SK-N-MC (cell line): Measurements from ENCODE around the gene SLCO1C1.

Experiments used
- DNase-seq: peaks from one replicate; pipeline ENCODE4 v3.0.0-alpha.2; 2011; ENCODE audit warnings: low read depth, low spot score
- H3K27ac ChIP-seq: fragments of 200-600 bp; sonication (generic); 2 replicates; pipeline ENCODE4 v1.5.1; 2016; ENCODE audit warnings: mixed run types
- H3K36me3 ChIP-seq: fragments of 200-600 bp; sonication (generic); 2 replicates; pipeline ENCODE4 v1.6.1; 2017; ENCODE audit warnings: antibody characterized with exemption, low read length, mixed read lengths; ENCODE audit not compliant: insufficient read depth
- H3K4me3 ChIP-seq: fragments of 200-600 bp; sonication (generic); 2 replicates; pipeline ENCODE4 v1.5.1; 2016
- H3K9ac ChIP-seq: fragments of 200-600 bp; sonication (generic); 2 replicates; pipeline ENCODE4 v1.8.0; 2017; ENCODE audit warnings: mixed run types, mixed read lengths; ENCODE audit not compliant: insufficient read length
- H3K9me3 ChIP-seq: fragments of 200-600 bp; sonication (generic); 2 replicates; pipeline ENCODE4 v1.6.1; 2017; ENCODE audit warnings: low read depth, mild to moderate bottlenecking, antibody characterized with exemption, low read length, moderate library complexity, mixed read lengths
- EZH2 ChIP-seq: fragments of 200-600 bp; sonication (generic); IDR thresholded peaks from one replicate; pipeline ENCODE4 v1.6.1; 2017; ENCODE audit warnings: antibody characterized with exemption
- FOXP2 ChIP-seq: optimal IDR thresholded peaks from 2 replicates; pipeline ENCODE3; 2011; ENCODE audit warnings: mild to moderate bottlenecking, moderate library complexity; ENCODE audit not compliant: insufficient read depth; ENCODE audit errors: extremely low read length, control extremely low read depth
- POLR2AphosphoS5 ChIP-seq: IDR thresholded peaks from 2 replicates; pipeline ENCODE4 v1.6.1; 2012; ENCODE audit warnings: mild to moderate bottlenecking, low read depth, low read length, borderline replicate concordance

Gene SLCO1C1, protein sequence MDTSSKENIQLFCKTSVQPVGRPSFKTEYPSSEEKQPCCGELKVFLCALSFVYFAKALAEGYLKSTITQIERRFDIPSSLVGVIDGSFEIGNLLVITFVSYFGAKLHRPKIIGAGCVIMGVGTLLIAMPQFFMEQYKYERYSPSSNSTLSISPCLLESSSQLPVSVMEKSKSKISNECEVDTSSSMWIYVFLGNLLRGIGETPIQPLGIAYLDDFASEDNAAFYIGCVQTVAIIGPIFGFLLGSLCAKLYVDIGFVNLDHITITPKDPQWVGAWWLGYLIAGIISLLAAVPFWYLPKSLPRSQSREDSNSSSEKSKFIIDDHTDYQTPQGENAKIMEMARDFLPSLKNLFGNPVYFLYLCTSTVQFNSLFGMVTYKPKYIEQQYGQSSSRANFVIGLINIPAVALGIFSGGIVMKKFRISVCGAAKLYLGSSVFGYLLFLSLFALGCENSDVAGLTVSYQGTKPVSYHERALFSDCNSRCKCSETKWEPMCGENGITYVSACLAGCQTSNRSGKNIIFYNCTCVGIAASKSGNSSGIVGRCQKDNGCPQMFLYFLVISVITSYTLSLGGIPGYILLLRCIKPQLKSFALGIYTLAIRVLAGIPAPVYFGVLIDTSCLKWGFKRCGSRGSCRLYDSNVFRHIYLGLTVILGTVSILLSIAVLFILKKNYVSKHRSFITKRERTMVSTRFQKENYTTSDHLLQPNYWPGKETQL

DNA sequence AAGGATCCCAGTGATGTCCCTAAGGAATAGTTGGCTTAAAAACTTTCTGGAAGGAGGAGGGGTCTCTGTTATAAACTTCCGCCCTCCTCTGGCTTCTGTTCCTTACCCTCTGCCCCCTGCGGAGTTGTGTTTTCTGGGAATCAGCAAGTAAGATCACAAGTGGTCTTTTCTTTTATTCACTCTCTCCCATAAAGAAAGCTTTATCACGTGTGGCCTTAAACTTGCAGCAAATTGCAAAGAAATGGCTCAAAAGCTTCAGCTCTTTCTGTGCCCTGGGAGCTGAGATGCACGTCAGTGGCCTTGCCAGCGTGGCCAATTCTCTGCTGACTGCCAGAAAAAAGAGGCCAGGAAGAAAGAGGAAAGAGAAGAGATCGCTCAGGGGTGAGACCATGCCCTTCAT, at the start of gene SLCO1C1:
Gene SLCO1C1 (plus strand): TSS at position 101 of the 400 bp plus-strand sequence. CDS start 4,245 bp downstream, outside the sequence.
- H3K36me3 ChIP-seq, result no peaks in the 10 kb centered on the region
- TF ChIP-seq EZH2 (no peak), POLR2AphosphoS5 (peak; percentile 23; the same call in 1 of the 2 replicates), FOXP2 (no peak)
- H3K9me3 ChIP-seq, result no peaks in the 10 kb centered on the region
- no peak for DNase-seq
- peak within 1 kb of the TSS; percentile 77 for H3K4me3 ChIP-seq
- peak within 1 kb of the TSS; percentile 60 for H3K9ac ChIP-seq
- H3K27ac ChIP-seq, result peak within 1 kb of the TSS; percentile 55; the same call in 1 of the 2 replicates

DNA sequence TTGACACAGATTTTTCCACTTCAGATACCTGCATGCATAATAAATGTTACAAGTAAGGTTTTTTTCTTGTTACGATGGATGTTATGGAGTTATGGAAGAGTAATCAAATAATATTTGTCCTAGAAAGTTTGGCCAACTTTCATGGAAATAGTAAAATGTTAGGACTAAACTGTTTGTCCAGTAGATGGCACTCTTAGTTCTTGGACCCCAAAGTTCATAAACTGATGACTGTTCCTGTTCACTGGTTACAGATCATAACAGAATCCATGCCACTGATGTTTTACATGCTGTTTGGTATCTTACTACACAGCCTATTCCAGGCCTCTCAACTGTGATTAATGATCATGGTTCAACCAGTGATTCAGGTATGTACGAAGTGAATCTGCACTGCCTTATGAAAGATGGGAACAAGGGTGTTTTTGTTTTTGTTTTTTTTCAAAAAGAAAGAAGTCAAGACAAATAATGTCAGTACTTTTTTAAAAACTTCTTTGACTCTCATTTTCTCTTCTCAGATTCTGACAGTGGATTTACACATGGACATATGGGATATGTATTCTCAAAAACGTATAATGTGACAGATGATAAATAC, 48.8 kb upstream of the SLCO1C1 start:
- H3K36me3 ChIP-seq, result no peaks in the 10 kb centered on the region
- TF ChIP-seq FOXP2, result no peak
- TF ChIP-seq POLR2AphosphoS5, result no peak
- no peak overlapping the region for H3K4me3 ChIP-seq
- DNase-seq, result peak; percentile 22
- H3K27ac ChIP-seq, result no peak overlapping the region
- no peaks in the 10 kb centered on the region for H3K9me3 ChIP-seq
- no peak overlapping the region for H3K9ac ChIP-seq

DNA sequence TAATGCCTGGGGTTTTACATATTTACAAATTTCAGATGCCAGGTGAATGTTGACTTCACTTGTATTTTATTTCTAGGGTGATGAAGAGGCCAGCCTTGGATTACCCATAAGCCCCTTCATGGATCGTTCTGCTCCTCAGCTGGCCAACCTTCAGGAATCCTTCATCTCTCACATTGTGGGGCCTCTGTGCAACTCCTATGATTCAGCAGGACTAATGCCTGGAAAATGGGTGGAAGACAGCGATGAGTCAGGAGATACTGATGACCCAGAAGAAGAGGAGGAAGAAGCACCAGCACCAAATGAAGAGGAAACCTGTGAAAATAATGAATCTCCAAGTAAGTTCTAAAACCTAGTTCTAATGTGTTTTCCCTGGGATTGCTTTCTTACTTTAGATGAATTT, 41.3 kb upstream of the SLCO1C1 start:
- no peak for TF ChIP-seq EZH2
- no peak for TF ChIP-seq POLR2AphosphoS5
- TF ChIP-seq FOXP2, result no peak
- H3K9me3 ChIP-seq, result no peaks in the 10 kb centered on the region
- H3K9ac ChIP-seq, result no peak overlapping the region
- no peak overlapping the region for H3K27ac ChIP-seq
- no peak overlapping the region for H3K4me3 ChIP-seq
- no peaks in the 10 kb centered on the region for H3K36me3 ChIP-seq
- no peak for DNase-seq

DNA sequence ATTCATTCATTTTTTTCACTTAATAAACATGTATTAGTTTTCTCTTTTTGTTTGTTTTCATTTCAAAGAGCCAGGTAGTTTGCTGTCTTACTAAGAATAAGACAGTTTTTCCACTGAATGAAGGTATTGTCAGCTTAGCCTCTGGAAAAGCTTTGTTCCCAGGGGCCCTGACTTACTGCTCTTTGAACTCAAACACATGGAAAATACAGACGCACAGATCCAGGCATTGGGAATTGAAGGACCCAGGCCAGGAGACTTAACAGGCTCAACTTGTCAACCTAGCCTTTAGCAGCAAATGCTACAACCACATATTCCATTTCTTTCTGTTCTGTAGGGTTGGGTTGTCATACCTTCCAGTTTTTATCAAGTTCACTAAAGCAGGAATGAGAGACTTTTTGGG, 38.5 kb upstream of the SLCO1C1 start:
- DNase-seq, result no peak
- H3K27ac ChIP-seq, result no peak overlapping the region
- H3K4me3 ChIP-seq, result no peak overlapping the region
- H3K9me3 ChIP-seq, result peaks cover 3% of the 10 kb centered on the region; the same call in 1 of the 2 replicates
- no peak overlapping the region for H3K9ac ChIP-seq
- TF ChIP-seq POLR2AphosphoS5, result no peak
- TF ChIP-seq FOXP2, result no peak
- TF ChIP-seq EZH2, result no peak
- no peaks in the 10 kb centered on the region for H3K36me3 ChIP-seq

DNA sequence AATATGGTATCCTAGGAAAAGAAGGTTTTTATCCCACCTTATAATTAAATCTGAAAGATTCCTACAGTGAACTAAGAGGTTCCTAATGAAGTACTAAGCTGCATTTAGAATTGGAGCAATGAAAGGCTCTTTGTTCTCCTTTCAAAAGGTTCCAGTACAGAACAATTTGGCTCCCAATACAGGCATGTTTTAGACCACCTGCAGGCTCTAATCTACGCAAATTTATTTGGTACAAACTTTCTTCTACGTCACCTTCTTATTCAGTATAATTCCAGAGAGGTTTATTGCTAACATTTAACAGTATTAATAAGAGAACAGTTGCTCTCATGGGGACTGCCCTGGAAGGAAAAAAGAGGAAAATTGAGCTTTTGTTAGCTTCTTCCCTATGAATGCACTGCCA, 37.6 kb upstream of the SLCO1C1 start:
- Histone ChIP-seq H3K9me3 (peaks cover 3% of the 10 kb centered on the region; the same call in 1 of the 2 replicates), H3K9ac (no peak overlapping the region), H3K27ac (no peak overlapping the region), H3K36me3 (no peaks in the 10 kb centered on the region), H3K4me3 (no peak overlapping the region)
- no peak for DNase-seq
- no peak for TF ChIP-seq POLR2AphosphoS5
- TF ChIP-seq FOXP2, result no peak
- no peak for TF ChIP-seq EZH2

DNA sequence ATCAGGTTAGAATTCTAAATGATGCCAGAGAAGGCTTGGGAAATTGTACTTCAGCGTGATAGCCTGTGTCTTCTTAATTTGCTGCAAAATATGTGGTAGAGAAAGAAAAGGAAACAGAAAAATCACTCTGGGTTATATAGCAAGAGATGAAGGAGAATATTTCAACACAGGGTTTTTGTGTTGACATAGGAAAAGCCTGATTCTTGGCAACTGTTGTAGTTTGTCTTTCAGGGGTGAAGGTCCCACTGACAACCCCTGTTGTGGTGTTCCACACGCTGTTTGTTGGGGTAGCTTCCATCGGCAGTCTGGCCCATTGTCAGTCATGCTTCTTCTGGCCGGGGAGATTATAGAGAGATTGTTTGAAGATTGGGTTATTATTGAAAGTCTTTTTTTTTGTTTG, 13.8 kb upstream of the SLCO1C1 start:
- TF ChIP-seq EZH2 (no peak), FOXP2 (no peak), POLR2AphosphoS5 (no peak)
- Histone ChIP-seq H3K27ac (no peak overlapping the region), H3K36me3 (no peaks in the 10 kb centered on the region), H3K9ac (no peak overlapping the region), H3K4me3 (no peak overlapping the region), H3K9me3 (no peaks in the 10 kb centered on the region)
- no peak for DNase-seq

DNA sequence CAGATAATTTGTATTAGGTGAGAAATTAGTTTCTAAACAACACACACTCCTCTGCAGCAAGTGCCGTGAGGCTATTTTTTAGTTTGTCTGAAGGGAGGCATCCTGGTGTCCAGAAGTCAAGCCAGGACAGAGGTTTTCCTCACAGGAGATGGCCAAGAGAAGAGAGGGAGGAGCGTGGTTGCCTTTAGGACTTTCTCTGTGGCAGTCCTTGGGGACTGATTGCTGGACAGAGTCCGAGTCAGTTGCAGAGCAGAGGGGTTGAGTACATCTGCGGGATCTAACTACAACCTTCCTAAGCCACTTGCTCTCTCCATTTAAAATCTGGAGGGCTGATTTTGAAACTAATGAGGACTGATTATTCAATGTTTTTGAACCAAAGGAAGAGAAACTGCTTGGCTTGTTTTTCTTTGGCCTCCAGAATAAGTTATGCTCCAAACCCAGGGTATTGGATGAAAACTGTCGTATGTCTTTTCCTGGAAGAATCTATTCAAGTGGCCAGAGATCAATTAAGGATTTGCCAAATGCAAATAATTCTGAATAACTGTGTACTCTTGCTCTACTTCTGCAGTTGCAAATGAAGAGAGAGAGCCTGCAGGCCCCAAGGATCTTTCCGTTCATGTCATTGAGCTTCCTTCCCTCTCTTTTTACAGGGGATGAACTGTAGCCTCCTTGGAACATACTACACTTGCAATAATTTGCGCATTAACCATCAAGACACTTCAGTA, 1.2 kb downstream of the SLCO1C1 start:
- Histone ChIP-seq H3K27ac (peak overlapping the region; percentile 58; the same call in 1 of the 2 replicates), H3K36me3 (no peaks in the 10 kb centered on the region), H3K9ac (peak overlapping the region; percentile 60), H3K9me3 (no peaks in the 10 kb centered on the region), H3K4me3 (peak overlapping the region; percentile 77)
- TF ChIP-seq POLR2AphosphoS5, result no peak
- no peak for TF ChIP-seq EZH2
- no peak for TF ChIP-seq FOXP2
- DNase-seq, result no peak

DNA sequence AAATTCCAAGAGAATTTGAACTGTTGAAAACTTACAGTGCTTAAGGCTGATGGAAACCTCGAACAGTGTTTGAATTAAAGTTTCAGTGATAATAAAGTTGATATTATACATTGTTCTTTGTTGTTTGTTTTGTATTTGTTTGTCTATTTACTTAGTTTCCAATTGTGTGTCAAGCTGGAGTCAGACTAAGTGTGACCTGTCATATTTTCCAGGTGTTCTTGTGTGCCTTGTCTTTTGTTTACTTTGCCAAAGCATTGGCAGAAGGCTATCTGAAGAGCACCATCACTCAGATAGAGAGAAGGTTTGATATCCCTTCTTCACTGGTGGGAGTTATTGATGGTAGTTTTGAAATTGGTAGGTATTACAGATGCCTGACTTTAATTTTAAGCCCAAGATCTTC, 6.0 kb downstream of the SLCO1C1 start:
- no peak overlapping the region for H3K4me3 ChIP-seq
- H3K9ac ChIP-seq, result no peak overlapping the region
- no peaks in the 10 kb centered on the region for H3K36me3 ChIP-seq
- H3K9me3 ChIP-seq, result no peaks in the 10 kb centered on the region
- no peak for TF ChIP-seq POLR2AphosphoS5
- no peak for TF ChIP-seq EZH2
- TF ChIP-seq FOXP2, result no peak
- H3K27ac ChIP-seq, result no peak overlapping the region
- DNase-seq, result no peak
